KMS-11 (cell line): ENCODE measurements around the gene SART3.
"Not testable (repeated sequence)": the region's sequence is repeated elsewhere in the genome, so short reads cannot be mapped to it uniquely, and the experiment has no call there.

Experiments used
- H2AFZ ChIP-seq: fragments of 200-600 bp; sonication (generic); 2 replicates; pipeline ENCODE4 v1.6.1; 2016; ENCODE audit warnings: antibody characterized with exemption, mixed run types, low read depth
- H3K27ac ChIP-seq: fragments of 200-600 bp; sonication (generic); 2 replicates; pipeline ENCODE4 v1.6.1; 2016; ENCODE audit warnings: mild to moderate bottlenecking, mixed run types
- H3K27me3 ChIP-seq: fragments of 200-600 bp; sonication (generic); 2 replicates; pipeline ENCODE4 v1.6.1; 2017; ENCODE audit warnings: mild to moderate bottlenecking, low read depth, mixed run types, moderate library complexity; ENCODE audit not compliant: insufficient read depth
- H3K36me3 ChIP-seq: fragments of 200-600 bp; sonication (generic); 2 replicates; pipeline ENCODE4 v1.6.1; 2017; ENCODE audit warnings: mild to moderate bottlenecking, mixed run types; ENCODE audit not compliant: insufficient read depth
- H3K4me1 ChIP-seq: fragments of 200-600 bp; sonication (generic); 2 replicates; pipeline ENCODE4 v1.6.1; 2016; ENCODE audit warnings: mild to moderate bottlenecking, low read depth, mixed run types; ENCODE audit not compliant: poor library complexity, severe bottlenecking
- H3K4me2 ChIP-seq: fragments of 200-600 bp; sonication (generic); 2 replicates; pipeline ENCODE4 v1.7.0; 2016; ENCODE audit warnings: mild to moderate bottlenecking, mixed run types
- H3K4me3 ChIP-seq: fragments of 200-600 bp; sonication (generic); IDR thresholded peaks from 2 replicates; pipeline ENCODE4 v1.6.1; 2017; ENCODE audit warnings: low read depth, low read length, mixed read lengths; ENCODE audit not compliant: insufficient read depth
- H3K79me2 ChIP-seq: fragments of 200-600 bp; sonication (generic); 2 replicates; pipeline ENCODE4 v1.6.1; 2016; ENCODE audit warnings: low read depth, mixed run types; ENCODE audit not compliant: insufficient read depth
- H3K9ac ChIP-seq: fragments of 200-600 bp; sonication (generic); 2 replicates; pipeline ENCODE4 v1.6.1; 2016; ENCODE audit warnings: mild to moderate bottlenecking, mixed run types
- H4K20me1 ChIP-seq: fragments of 200-600 bp; sonication (generic); 2 replicates; pipeline ENCODE4 v1.6.1; 2016; ENCODE audit warnings: mild to moderate bottlenecking, mixed run types; ENCODE audit not compliant: insufficient read depth
- CTCF ChIP-seq: fragments of 200-600 bp; sonication (generic); conservative IDR thresholded peaks from 2 replicates; pipeline ENCODE4 v1.6.1; 2017; ENCODE audit warnings: low read depth, mild to moderate bottlenecking, antibody characterized with exemption, low read length, moderate library complexity, mixed read lengths

Gene SART3

DNA sequence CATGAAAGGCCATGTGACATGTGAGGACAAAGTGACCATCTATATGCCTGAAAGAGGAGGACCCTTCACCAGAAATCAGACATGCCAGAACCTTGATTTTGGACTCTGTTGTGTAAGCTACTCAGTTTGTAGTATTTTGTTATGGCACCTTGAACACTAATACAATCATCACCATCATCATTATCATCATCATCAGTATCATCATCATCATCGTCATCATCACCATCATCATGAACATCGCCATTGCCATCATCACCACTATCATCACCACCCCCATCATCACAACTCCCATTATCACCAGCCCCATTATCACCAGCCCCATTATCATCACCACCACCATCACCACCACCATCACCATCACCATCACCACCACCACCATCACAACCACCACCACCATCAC, 17.3 kb upstream of the SART3 start:
- H2AFZ ChIP-seq: no peak overlapping the region
- H3K9ac ChIP-seq: no peak overlapping the region
- no peak overlapping the region for H3K4me3 ChIP-seq
- no peaks in the 10 kb centered on the region for H4K20me1 ChIP-seq
- no peaks in the 10 kb centered on the region for H3K79me2 ChIP-seq
- no peaks in the 10 kb centered on the region for H3K36me3 ChIP-seq
- no peaks in the 10 kb centered on the region for H3K27me3 ChIP-seq
- no peak overlapping the region for H3K4me2 ChIP-seq
- H3K27ac ChIP-seq: no peak overlapping the region
- peaks cover 45% of the 10 kb centered on the region for H3K4me1 ChIP-seq
- no peak for TF ChIP-seq CTCF

DNA sequence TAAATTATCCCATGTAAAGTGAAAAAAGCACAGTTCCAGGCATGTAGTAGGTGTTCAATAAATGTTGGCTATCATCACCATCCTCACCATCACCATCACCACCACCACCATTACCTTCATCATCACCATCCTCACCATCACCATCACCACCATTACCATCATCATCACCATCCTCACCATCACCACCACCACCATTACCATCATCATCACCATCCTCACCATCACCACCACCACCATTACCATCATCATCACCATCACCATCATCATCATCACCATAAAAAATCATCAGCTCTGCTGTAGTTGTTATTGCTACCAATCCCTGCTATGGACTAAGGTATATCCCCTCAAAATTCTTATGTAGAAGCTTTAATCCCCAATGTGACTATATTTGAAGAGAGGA, 16.5 kb upstream of the SART3 start:
- no peaks in the 10 kb centered on the region for H4K20me1 ChIP-seq
- peaks cover 53% of the 10 kb centered on the region for H3K4me1 ChIP-seq
- no peak overlapping the region for H3K4me3 ChIP-seq
- no peaks in the 10 kb centered on the region for H3K36me3 ChIP-seq
- no peaks in the 10 kb centered on the region for H3K79me2 ChIP-seq
- no peak overlapping the region for H3K9ac ChIP-seq
- H3K27ac ChIP-seq: no peak overlapping the region
- H3K27me3 ChIP-seq: no peaks in the 10 kb centered on the region
- TF ChIP-seq CTCF: no peak
- no peak overlapping the region for H2AFZ ChIP-seq
- no peak overlapping the region for H3K4me2 ChIP-seq

DNA sequence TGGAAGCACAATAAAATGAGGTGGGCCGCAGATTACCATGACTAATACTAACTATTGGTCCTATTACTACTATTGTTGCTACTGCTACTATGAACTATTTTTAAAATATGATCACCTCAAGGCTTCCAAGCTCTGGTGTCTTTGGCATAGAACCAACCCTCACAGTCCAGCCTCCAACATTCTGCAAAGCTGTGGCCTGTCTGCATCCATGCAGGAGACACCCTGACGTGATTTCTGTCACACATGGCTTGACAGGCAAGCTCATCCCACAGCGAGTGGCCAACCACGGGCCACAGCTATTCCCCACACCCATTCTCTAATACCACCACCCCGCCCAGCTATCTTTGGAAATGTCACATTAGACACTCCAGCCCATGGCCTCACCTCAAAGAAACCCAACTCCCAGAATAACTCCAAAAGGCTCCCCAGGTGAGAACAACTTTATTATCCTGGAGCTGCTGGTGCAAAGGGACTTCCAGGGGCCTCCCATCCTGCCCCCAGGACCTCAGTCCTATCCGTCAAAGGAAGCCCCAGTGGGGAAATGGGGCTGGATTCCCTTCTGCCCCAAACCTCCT, 15.8 kb upstream of the SART3 start:
- H2AFZ ChIP-seq: no peak overlapping the region
- H3K79me2 ChIP-seq: no peaks in the 10 kb centered on the region
- H3K4me3 ChIP-seq: no peak overlapping the region
- peaks cover 60% of the 10 kb centered on the region for H3K4me1 ChIP-seq
- H3K9ac ChIP-seq: no peak overlapping the region
- H3K4me2 ChIP-seq: peak overlapping the region; percentile 29; the same call in 1 of the 2 replicates
- H3K27me3 ChIP-seq: no peaks in the 10 kb centered on the region
- no peaks in the 10 kb centered on the region for H3K36me3 ChIP-seq
- H3K27ac ChIP-seq: peak overlapping the region; percentile 54
- no peaks in the 10 kb centered on the region for H4K20me1 ChIP-seq
- TF ChIP-seq CTCF: no peak

DNA sequence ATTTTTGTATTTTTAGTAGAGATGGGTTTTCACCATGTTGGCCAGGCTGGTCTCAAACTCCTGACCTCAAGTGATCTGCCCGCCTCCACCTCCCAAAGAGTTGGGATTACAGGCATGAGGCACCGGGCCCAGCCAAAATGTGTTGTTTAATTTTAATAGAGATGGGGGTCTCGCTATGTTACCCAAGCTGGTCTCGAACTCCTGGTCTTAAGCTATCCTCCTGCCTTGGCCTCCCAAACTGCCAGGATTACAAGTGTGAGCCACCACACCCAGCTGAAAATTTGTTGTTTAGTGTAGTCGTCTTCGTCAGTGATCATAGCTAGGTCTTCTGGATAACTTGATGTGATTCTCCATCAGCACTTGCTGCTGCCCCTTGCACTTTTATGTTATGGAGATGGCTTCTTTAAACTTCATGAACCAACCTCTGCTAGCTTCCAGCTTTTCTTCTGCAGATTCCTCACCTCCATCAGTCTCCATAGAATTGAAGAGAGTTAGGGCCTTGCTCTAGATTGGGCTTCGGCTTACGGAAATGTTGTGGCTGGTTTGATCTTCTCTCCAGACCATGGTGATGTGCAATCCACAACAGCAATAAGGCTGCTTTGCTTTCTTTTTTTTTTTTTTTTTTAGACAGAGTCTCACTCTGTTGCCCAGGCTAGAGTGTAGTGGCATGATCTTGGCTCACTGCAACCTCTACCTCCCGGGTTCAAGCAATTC, 14.4 kb upstream of the SART3 start:
- Histone ChIP-seq H3K79me2 (no peaks in the 10 kb centered on the region), H3K9ac (no peak overlapping the region), H3K4me3 (no peak overlapping the region), H2AFZ (no peak overlapping the region), H3K27ac (peak overlapping the region; percentile 54), H3K27me3 (no peaks in the 10 kb centered on the region), H3K4me1 (peaks cover 74% of the 10 kb centered on the region), H3K36me3 (no peaks in the 10 kb centered on the region), H4K20me1 (no peaks in the 10 kb centered on the region), H3K4me2 (peak overlapping the region; percentile 40)
- TF ChIP-seq CTCF: no peak

- not testable (repeated sequence) for H3K79me2 ChIP-seq
Measured at GRCh38 chr12:108574276-108574675, 13.3 kb upstream of the SART3 start.

More at GRCh38 chr12:108574276-108574675, 13.3 kb upstream of the SART3 start:
- H3K4me3 ChIP-seq, H3K27ac ChIP-seq, H3K36me3 ChIP-seq, H4K20me1 ChIP-seq, H2AFZ ChIP-seq, H3K9ac ChIP-seq, H3K27me3 ChIP-seq, H3K4me2 ChIP-seq: not testable (repeated sequence)
- peaks cover 85% of the 10 kb centered on the region for H3K4me1 ChIP-seq
